ENCODE data around the gene LRP2. TPM values are rescaled to one million over a fixed set of nuclear protein-coding genes. Genes with fewer than 3 reads are reported as not detected.

LRP2 gene
- total and polyA plus RNA-seq, 10 of the 15 experiments (the other 5 are each of a cell fraction or from before 2014, with no cell fraction given) = 0.01 to 0.19 (median 0.06) TPM; not detected in 5

DNA sequence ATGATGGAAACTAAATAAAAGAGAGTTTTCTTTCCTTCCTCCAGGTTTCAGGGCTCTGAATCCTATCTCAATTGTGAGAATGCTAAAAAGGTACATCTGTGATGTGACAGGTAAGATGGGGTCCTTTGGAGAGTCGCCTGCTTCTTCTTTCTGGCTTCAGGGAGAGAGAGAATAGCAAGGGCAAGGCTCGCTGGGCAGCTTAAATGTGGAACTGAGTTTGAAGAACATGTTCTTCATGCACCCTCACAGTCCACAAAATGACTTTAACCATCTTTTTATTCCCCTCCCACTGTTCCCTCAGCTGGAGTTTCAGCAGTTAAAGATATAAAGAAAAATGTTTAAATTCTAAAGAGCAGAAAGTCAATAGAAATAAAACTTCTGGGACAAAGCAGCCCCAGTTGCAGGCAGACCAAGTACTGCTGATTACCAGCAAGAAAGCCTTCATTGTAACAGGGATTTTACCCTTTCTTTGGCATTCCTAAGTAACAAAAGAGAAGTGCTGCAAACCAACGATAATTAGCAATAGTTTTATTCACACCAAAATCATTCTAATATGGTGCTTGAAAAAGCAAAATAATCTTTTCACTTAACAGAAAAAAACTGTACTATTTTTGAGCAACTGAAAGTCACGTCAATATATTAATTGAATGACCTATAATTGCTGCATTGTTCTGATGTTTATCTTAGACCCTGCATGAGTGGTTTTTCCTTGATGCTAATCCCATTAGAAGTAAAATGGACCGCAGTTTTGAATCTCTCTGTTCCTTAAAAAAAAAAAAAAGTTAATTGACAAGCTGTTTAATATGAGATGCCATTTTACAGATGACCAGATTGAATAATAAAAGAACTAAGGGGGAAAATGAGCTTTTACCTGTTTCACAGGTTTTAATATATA, 61.5 kb downstream of the LRP2 start:
- no peaks in the 10 kb centered on the region for H3K9me3 ChIP-seq (replicated peaks; ENCODE audit: control insufficient read depth, insufficient read depth, low read length)
- no peak for DNase-seq (ENCODE audit: low read depth, low spot score)
- no peak overlapping the region for H3K4me3 ChIP-seq
- no peak overlapping the region for H3K27ac ChIP-seq (ENCODE audit: control insufficient read depth, insufficient read depth)
- no TSS peak for BruUV-seq (replicated peaks)
- no peaks in the 10 kb centered on the region for H3K27me3 ChIP-seq (replicated peaks in 1 of 2; ENCODE audit: control insufficient read depth in 2 of 2, insufficient read depth in 2 of 2, low read length in 1 of 2)
- SMC1A ChIA-PET (ENCODE audit: uncharacterized antibody, unreplicated experiment) = no interaction called here
- no peaks in the 10 kb centered on the region for H4K20me1 ChIP-seq (ENCODE audit: control insufficient read depth, insufficient read depth)
- RAD21 ChIA-PET (ENCODE audit: unreplicated experiment) = no interaction called here
- H3K9ac ChIP-seq (ENCODE audit: control insufficient read depth, insufficient read depth, low read length) = no peak overlapping the region
- no peak overlapping the region for H3K4me2 ChIP-seq (ENCODE audit: control insufficient read depth, insufficient read depth)
- CTCF ChIA-PET = no interaction called here
- no peak for FAIRE-seq
- WGBS (ENCODE audit: insufficient coverage, insufficient replicate concordance, low lambda C conversion rate, missing lambda C conversion rate) = 6% methylated on average over 5 of the region's 5 CpGs
- intact Hi-C loops (cut with micrococcal nuclease; ENCODE audit: unreplicated experiment) (no loop called here), in situ Hi-C loops (cut with MboI) (no loop called here)
- H3K36me3 ChIP-seq (ENCODE audit: control insufficient read depth in 2 of 2, insufficient read depth in 2 of 2, low read length in 1 of 2) = no peaks in the 10 kb centered on the region
- no peaks in the 10 kb centered on the region for H3K4me1 ChIP-seq (ENCODE audit: control insufficient read depth, insufficient read depth, low read length)
- ATAC-seq = no peak
- H3K79me2 ChIP-seq (ENCODE audit: control insufficient read depth, insufficient read depth, low read length) = no peaks in the 10 kb centered on the region
- TF ChIP-seq ZNF687 (IDR thresholded peaks at IDR 0.05) (no peak), NR2F1 (conservative IDR thresholded peaks at IDR 0.05) (no peak), CBFB (IDR thresholded peaks at IDR 0.05; ENCODE audit: low read depth) (no peak), POLR2A (IDR thresholded peaks at IDR 0.05; ENCODE audit: low read depth, low read length) (no peak), POLR2AphosphoS5 (IDR thresholded peaks at IDR 0.05; ENCODE audit: low read length) (no peak), WRNIP1 (IDR thresholded peaks at IDR 0.05; ENCODE audit: borderline replicate concordance, low read depth, low read length) (no peak)
- POLR2A ChIA-PET = no interaction called here
- H2AFZ ChIP-seq (ENCODE audit: control insufficient read depth, low read depth, low read length) = no peak overlapping the region

All from GM12878 (cell line).